GM12801 (cell line): ENCODE data around the gene ODF4.

ENCODE experiments used
- TF ChIP-seq, protein P1 (sequence below): IDR thresholded peaks from one replicate; pipeline ENCODE4 v1.5.1; 2011; ENCODE audit warnings: control low read depth; ENCODE audit not compliant: insufficient read length; ENCODE audit errors: extremely low read depth

The ODF4 gene

DNA sequence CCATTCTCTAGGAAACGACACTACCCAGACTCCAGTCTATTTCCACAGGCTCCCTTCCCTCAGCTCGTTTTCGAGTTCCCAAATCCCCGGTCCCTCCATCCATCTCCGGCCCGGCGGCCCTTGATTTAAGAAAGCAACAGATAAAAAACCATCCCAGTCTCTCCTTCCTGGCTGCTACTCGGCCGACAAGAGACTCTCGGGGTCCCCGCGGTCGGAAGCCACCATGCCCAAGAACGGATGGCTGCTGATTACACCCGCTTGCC, 43.2 kb downstream of the ODF4 start:
- TF ChIP-seq, protein P1, sequence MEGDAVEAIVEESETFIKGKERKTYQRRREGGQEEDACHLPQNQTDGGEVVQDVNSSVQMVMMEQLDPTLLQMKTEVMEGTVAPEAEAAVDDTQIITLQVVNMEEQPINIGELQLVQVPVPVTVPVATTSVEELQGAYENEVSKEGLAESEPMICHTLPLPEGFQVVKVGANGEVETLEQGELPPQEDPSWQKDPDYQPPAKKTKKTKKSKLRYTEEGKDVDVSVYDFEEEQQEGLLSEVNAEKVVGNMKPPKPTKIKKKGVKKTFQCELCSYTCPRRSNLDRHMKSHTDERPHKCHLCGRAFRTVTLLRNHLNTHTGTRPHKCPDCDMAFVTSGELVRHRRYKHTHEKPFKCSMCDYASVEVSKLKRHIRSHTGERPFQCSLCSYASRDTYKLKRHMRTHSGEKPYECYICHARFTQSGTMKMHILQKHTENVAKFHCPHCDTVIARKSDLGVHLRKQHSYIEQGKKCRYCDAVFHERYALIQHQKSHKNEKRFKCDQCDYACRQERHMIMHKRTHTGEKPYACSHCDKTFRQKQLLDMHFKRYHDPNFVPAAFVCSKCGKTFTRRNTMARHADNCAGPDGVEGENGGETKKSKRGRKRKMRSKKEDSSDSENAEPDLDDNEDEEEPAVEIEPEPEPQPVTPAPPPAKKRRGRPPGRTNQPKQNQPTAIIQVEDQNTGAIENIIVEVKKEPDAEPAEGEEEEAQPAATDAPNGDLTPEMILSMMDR: no peak

DNA sequence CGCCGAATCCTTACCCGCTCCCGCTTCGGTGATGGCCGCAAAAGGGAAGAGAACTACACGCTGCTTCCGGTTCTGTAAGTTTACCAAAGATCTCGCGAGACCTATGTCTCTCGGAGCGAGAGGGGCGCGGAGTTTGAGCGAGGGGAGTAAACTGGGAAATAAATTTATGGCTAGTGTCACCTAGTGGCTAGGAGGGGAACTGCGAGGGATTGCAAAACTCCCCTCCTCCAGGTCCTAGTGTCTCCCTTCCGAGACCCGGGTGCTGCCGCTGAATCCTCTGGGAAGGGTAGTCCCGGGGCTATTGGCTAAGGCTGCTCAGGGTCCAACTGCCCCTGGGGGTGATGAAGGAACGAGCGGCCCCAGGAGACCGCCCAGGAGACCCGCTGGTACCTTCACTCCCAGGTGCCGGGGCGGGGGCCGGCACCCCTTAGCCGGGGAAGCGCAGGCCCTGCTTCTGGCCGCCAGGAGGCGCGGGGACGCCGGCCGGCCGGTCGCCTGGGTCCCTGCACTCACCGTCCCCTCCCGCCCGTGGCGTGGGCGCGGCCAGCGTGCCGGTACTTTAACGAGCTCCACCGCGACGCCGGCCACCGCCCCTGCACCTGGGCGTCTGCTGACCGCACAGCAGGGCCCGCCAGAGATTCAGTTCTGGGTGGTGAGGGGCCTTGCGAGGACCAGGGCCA, 43.6 kb downstream of the ODF4 start, which contains the start of gene RPL26:
Gene RPL26 (minus strand): TSS at position 51 of the 680 bp plus-strand sequence. CDS start 883 bp downstream, outside the sequence.
- TF ChIP-seq, protein P1: peak; percentile 14

DNA sequence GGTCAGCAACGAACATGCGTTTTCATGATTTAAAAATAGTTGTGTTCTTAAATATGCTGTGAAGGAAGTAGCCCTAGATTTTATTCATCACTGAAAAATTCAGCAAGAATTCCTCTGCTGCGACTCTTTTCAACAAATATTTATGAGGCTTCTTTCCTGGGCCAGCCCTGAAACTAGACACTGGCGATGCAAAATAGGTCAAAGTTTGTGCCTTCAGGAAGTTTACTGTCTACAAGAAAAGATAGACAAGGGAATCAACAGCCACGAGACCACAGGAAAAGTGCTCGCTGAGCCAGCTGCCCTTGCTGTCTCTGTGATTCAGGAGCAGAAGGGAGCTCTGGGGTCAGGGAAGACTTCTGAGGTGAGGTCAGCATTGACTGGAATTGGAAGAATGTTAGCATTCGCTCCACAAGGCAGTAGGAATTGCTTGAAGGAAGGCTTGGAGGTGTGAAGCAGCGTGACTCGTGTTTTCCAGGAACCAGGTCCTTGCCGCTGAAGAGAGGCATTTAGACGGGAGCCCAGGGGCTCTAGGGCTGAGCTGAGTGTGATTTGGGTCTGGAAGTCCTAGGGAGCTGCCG, 45.2 kb downstream of the ODF4 start:
- TF ChIP-seq, protein P1: no peak

DNA sequence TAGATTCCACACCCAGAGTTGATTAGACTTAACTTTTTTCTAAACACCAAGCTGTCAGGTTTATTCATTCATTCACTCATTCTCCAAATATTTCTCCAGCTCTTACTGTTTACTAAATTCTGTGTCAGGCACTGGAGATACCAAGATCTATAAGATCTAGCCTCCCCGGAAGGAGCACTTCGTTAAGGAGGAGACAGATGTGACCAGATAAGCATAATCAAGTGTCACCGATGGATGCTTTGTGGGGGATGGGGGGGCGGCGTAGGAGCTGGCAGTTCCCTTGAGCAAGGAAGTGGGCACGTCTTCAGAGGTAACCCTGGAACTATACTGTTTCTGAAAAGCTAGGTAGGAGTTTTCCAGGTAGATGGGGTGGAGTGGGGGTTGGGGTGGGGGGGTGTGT, 47.2 kb downstream of the ODF4 start:
- TF ChIP-seq, protein P1: no peak

DNA sequence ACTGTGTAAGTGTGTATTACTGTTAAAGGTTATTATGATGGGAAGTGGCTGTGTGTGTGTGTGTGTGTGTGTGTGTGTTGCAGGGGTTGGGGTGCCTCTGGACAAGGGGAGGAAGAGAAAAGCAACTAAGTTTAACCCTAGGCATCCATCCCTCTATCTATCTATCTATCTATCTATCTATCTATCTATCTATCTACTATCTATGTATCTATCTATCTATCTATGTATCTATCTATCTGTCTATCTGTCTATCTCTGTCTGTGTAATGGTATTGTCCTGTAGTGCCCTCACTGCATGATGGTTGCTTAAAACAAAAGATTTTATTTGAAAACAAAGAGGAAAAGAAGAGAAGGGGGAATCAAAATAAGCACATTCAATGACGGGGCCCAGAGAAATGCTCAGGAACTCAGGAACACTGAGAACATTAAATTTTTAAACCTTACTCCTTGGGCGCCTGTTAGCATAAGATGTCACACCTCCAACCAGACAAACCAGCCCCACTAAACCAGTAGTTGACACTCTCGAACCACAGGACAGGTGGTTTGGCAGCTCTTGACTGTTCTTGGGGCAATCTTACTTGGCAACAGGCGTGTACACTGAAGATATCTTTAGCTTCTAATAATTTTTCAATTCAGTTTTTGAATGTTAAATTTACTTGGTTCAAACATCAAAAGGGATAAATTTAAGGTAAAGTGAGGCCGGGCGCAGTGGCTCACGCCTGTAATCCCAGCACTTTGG, 48.4 kb downstream of the ODF4 start:
- TF ChIP-seq, protein P1: no peak

DNA sequence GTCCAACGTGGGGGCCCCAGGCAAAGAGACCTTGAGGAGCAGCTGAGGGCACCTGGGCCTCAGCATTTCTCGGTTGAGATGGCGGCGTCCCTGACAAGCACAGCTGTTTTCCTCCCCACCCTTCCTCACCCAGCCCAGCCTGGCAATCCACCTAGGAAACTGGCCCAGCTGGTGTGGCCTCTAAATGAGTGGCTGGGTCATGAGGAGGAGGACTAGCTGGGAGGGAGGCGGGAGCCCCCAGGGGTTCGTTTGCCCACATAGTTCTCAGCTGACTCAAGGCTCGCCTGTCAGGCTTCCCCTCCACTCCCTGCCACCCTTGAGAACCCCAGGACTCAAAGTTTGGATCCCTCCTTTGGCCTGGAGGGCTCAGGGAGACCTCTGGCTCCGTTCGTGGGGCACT, 52.1 kb downstream of the ODF4 start:
- TF ChIP-seq, protein P1: no peak

DNA sequence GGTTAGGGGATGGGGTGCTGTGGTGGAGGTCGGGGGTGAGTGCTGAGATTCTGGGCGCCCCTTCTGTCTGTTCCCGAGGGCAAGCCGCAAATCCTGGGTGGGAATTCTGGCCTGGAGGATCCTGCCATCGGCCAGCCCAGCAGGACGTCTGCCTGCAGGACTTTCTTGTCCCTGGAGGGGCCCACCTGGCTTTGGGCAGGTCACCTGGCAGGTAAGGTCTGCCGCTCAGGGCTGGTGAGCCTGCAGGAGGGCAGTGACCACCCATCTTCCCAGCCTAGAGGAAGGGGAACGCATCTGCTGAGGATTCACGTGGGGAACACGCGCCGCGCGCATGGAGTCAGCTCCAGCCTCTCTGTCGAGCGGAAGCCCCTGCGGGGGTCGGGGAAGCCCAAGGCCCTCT, 52.6 kb downstream of the ODF4 start:
- TF ChIP-seq, protein P1: no peak
